ENCODE data around the gene MED13L. TPM values are rescaled to one million over a fixed set of nuclear protein-coding genes. Genes with fewer than 3 reads are reported as not detected.

The MED13L gene
- total and polyA plus RNA-seq, 9 donors = 47.8 to 198 (median 156) TPM

DNA sequence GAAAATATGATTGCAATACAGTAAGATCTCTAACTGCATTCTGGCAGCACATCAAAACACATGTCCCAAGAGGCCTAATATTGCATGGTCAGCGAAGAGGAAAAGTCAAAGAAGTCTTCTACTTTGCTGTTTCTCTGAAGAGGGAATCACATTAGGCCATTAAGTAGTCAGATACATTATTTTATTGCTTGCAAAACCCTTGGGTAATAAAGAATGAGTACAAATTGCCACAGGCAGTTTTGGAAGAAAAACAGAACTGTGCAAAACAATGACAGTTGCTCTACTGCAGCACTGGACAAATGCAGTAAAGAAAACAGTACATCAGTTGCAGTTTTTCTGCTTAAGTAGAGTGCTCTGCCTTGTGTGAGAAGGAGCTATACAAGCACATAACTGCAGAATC, 211.9 kb downstream of the MED13L start:
- H3K36me3 ChIP-seq = no peaks in the 10 kb centered on the region
- H3K4me1 ChIP-seq (ENCODE audit: insufficient read depth) = peaks cover 12% of the 10 kb centered on the region
- H3K27ac ChIP-seq = no peak overlapping the region
- no peaks in the 10 kb centered on the region for H3K9me3 ChIP-seq
- TF ChIP-seq, protein P1, sequence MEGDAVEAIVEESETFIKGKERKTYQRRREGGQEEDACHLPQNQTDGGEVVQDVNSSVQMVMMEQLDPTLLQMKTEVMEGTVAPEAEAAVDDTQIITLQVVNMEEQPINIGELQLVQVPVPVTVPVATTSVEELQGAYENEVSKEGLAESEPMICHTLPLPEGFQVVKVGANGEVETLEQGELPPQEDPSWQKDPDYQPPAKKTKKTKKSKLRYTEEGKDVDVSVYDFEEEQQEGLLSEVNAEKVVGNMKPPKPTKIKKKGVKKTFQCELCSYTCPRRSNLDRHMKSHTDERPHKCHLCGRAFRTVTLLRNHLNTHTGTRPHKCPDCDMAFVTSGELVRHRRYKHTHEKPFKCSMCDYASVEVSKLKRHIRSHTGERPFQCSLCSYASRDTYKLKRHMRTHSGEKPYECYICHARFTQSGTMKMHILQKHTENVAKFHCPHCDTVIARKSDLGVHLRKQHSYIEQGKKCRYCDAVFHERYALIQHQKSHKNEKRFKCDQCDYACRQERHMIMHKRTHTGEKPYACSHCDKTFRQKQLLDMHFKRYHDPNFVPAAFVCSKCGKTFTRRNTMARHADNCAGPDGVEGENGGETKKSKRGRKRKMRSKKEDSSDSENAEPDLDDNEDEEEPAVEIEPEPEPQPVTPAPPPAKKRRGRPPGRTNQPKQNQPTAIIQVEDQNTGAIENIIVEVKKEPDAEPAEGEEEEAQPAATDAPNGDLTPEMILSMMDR (IDR thresholded peaks at IDR 0.05) = no peak
- TF ChIP-seq POLR2A (IDR thresholded peaks at IDR 0.05) (no peak), EP300 (IDR thresholded peaks at IDR 0.05) (no peak)
- WGBS, 3 donors = 53 to 73% (median 54%) methylated on average over 1 of the region's 1 CpG
- intact Hi-C loops (cut with DNase I) = no loop called here
- H3K4me3 ChIP-seq = no peak overlapping the region
- DNase-seq = no peak
- no peaks in the 10 kb centered on the region for H3K27me3 ChIP-seq

DNA sequence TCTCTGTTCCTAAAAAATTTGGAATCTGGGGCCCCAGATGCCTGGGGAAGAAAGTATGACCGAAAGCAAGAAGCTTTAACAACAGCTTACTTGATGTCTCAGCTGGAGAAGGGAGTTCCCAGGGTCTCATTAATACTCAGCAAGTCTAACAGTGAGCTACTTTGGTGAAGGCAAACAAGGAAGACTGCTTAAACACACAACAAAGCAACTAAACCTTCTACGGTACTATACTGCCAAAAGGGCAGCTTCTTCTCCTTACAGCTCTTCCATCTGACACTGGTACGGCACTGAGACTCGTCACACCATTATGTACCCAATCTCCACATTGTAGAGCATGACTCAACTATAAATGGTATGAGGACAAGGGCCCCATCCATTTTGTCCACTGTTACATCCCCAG, 213.0 kb downstream of the MED13L start:
- H3K27ac ChIP-seq = no peak overlapping the region

DNA sequence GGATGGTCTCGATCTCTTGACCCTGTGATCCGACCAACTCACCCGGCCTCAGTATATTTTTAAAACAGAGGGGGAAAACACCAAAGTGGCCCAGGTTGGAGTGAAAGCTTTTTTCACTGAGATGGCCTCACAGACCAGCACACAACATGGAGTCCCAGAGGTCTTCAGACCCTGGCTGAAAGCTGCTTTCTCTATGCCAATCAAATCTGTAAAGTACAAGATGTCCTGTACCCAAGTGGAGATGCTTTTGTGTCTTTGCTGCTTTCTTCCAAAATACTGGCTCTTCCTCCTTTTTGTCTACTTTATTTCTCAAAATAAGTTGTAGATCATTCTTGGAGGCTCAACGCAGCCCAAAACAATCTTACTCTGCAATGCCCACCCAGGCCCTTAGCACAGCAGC, 214.8 kb downstream of the MED13L start:
- no peaks in the 10 kb centered on the region for H3K27me3 ChIP-seq
- no peaks in the 10 kb centered on the region for H3K36me3 ChIP-seq
- no peak overlapping the region for H3K27ac ChIP-seq
- no peak overlapping the region for H3K4me3 ChIP-seq
- no peak for TF ChIP-seq EP300 (IDR thresholded peaks at IDR 0.05)
- TF ChIP-seq POLR2A (IDR thresholded peaks at IDR 0.05) = no peak
- TF ChIP-seq, protein P1 (IDR thresholded peaks at IDR 0.05) = no peak
- 64 to 70% (median 65%) methylated on average over 4 of the region's 4 CpGs for WGBS, 3 donors
- intact Hi-C loops (cut with DNase I) = no loop called here
- peaks cover 12% of the 10 kb centered on the region for H3K4me1 ChIP-seq (ENCODE audit: insufficient read depth)
- H3K9me3 ChIP-seq = no peaks in the 10 kb centered on the region
- DNase-seq = no peak

More for the DNA sequence above, 213.0 kb downstream of the MED13L start:
- intact Hi-C loops (cut with DNase I) = no loop called here
- Histone ChIP-seq H3K4me3 (no peak overlapping the region), H3K36me3 (no peaks in the 10 kb centered on the region), H3K27me3 (no peaks in the 10 kb centered on the region), H3K4me1 (ENCODE audit: insufficient read depth) (peaks cover 9% of the 10 kb centered on the region), H3K9me3 (no peaks in the 10 kb centered on the region)
- TF ChIP-seq, protein P1 (IDR thresholded peaks at IDR 0.05) = no peak
- TF ChIP-seq POLR2A (IDR thresholded peaks at IDR 0.05) = no peak
- no peak for TF ChIP-seq EP300 (IDR thresholded peaks at IDR 0.05)
- 95 to 96% (median 95%) methylated on average over 4 of the region's 4 CpGs for WGBS, 3 donors
- no peak for DNase-seq

DNA sequence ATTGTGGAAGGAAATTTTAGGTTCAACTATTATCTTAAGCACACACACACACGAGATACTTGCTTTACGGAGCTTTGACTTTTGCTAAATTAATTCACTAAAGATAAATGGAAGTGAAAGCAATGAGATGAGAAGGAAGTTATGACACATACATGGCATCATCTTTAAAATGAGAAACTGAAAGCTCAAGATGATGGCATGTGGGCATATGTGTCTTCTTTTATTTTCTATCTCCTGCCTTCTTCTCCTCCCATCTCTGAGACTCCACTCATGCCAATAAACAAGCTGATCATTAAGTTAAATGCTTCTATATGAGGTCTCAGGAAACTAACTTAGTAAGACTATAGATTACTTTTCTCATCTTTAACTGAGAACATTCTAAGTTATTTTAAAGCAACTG, 216.7 kb downstream of the MED13L start:
- H3K4me1 ChIP-seq (ENCODE audit: insufficient read depth) = peaks cover 12% of the 10 kb centered on the region

More for the DNA sequence above, 216.7 kb downstream of the MED13L start:
- intact Hi-C loops (cut with DNase I) = no loop called here
- Histone ChIP-seq H3K27ac (no peak overlapping the region), H3K27me3 (no peaks in the 10 kb centered on the region), H3K4me3 (no peak overlapping the region), H3K36me3 (no peaks in the 10 kb centered on the region), H3K9me3 (no peaks in the 10 kb centered on the region)
- TF ChIP-seq EP300 (IDR thresholded peaks at IDR 0.05) (no peak), POLR2A (IDR thresholded peaks at IDR 0.05) (no peak)
- TF ChIP-seq, protein P1 (IDR thresholded peaks at IDR 0.05) = no peak
- no peak for DNase-seq
- 17 to 32% (median 19%) methylated on average over 2 of the region's 2 CpGs for WGBS, 3 donors
